ENCODE data around the gene ZNF705A. TPM values are rescaled to one million over a fixed set of nuclear protein-coding genes. Genes with fewer than 3 reads are reported as not detected.

The ZNF705A gene
- total and polyA plus RNA-seq, 10 of the 15 experiments (the other 5 are each of a cell fraction or from before 2014, with no cell fraction given), result 0.04 TPM; not detected in 9

DNA sequence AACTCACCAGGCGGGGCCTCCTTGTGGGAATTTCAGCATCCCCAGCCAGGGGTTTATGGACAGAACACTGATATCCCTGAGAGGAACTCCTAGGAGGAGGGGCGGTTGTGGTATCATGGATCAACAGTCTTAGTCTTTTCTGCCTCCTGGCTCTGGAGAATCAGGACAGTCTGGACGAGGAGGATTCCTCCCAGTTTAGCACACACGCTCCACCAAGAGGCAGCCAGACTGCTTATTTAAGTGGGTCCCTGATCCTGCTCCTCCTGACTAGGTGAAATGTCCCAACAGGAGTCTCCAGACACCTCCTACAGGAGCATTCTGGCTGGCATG lies 10.4 kb upstream of the ZNF705A start (continued):
- TF ChIP-seq, protein P1, sequence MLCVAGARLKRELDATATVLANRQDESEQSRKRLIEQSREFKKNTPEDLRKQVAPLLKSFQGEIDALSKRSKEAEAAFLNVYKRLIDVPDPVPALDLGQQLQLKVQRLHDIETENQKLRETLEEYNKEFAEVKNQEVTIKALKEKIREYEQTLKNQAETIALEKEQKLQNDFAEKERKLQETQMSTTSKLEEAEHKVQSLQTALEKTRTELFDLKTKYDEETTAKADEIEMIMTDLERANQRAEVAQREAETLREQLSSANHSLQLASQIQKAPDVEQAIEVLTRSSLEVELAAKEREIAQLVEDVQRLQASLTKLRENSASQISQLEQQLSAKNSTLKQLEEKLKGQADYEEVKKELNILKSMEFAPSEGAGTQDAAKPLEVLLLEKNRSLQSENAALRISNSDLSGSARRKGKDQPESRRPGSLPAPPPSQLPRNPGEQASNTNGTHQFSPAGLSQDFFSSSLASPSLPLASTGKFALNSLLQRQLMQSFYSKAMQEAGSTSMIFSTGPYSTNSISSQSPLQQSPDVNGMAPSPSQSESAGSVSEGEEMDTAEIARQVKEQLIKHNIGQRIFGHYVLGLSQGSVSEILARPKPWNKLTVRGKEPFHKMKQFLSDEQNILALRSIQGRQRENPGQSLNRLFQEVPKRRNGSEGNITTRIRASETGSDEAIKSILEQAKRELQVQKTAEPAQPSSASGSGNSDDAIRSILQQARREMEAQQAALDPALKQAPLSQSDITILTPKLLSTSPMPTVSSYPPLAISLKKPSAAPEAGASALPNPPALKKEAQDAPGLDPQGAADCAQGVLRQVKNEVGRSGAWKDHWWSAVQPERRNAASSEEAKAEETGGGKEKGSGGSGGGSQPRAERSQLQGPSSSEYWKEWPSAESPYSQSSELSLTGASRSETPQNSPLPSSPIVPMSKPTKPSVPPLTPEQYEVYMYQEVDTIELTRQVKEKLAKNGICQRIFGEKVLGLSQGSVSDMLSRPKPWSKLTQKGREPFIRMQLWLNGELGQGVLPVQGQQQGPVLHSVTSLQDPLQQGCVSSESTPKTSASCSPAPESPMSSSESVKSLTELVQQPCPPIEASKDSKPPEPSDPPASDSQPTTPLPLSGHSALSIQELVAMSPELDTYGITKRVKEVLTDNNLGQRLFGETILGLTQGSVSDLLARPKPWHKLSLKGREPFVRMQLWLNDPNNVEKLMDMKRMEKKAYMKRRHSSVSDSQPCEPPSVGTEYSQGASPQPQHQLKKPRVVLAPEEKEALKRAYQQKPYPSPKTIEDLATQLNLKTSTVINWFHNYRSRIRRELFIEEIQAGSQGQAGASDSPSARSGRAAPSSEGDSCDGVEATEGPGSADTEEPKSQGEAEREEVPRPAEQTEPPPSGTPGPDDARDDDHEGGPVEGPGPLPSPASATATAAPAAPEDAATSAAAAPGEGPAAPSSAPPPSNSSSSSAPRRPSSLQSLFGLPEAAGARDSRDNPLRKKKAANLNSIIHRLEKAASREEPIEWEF (IDR thresholded peaks at IDR 0.05; ENCODE audit: insufficient replicate concordance, low read depth, low read length), result no peak
- TF ChIP-seq, protein P2, sequence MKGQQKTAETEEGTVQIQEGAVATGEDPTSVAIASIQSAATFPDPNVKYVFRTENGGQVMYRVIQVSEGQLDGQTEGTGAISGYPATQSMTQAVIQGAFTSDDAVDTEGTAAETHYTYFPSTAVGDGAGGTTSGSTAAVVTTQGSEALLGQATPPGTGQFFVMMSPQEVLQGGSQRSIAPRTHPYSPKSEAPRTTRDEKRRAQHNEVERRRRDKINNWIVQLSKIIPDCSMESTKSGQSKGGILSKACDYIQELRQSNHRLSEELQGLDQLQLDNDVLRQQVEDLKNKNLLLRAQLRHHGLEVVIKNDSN (IDR thresholded peaks at IDR 0.05; ENCODE audit: borderline replicate concordance, extremely low read length, insufficient read depth, low read depth, low read length), result no peak
- TF ChIP-seq YY1 (IDR thresholded peaks at IDR 0.05; ENCODE audit: low read depth, low read length) (no peak), RB1 (IDR thresholded peaks at IDR 0.05; ENCODE audit: borderline replicate concordance) (no peak), JUNB (IDR thresholded peaks at IDR 0.05) (no peak), RFX5 (IDR thresholded peaks at IDR 0.05; ENCODE audit: low read depth, low read length) (no peak), KDM1A (IDR thresholded peaks at IDR 0.05; ENCODE audit: borderline replicate concordance) (no peak), SMC3 (IDR thresholded peaks at IDR 0.05; ENCODE audit: borderline replicate concordance, low read length) (no peak)

DNA sequence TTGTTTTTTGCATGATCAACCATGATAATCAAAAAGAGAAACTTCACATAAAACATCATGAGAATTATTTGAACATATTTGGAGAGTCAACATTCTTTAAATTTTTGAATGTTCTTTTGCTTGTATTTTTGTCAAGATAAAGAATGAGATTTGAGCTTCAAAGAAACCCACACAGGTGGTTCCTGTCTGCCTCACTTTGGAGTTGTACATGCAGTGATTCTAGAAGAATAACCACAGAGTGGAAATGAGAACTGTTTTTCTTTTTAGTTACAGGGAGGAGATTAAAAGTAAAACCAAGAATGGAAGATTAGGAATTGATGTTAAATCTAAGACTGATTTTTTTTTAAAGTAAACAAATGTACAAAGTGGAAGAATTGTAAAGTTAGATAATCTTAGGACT lies 2.3 kb upstream of the ZNF705A start:
- in situ Hi-C loops (cut with MboI), result no loop called here
- Histone ChIP-seq H3K36me3 (ENCODE audit: control insufficient read depth in 2 of 2, insufficient read depth in 2 of 2, low read length in 1 of 2) (no peaks in the 10 kb centered on the region), H3K4me1 (ENCODE audit: control insufficient read depth, insufficient read depth, low read length) (no peaks in the 10 kb centered on the region; the same call in 1 of the 2 replicates), H3K9me3 (replicated peaks; ENCODE audit: control insufficient read depth, insufficient read depth, low read length) (no peaks in the 10 kb centered on the region), H3K9ac (ENCODE audit: control insufficient read depth, insufficient read depth, low read length) (no peak overlapping the region), H3K79me2 (ENCODE audit: control insufficient read depth, insufficient read depth, low read length) (no peaks in the 10 kb centered on the region), H3K27ac (ENCODE audit: control insufficient read depth, insufficient read depth) (no peak overlapping the region), H4K20me1 (ENCODE audit: control insufficient read depth, insufficient read depth) (no peaks in the 10 kb centered on the region), H3K4me2 (ENCODE audit: control insufficient read depth, insufficient read depth) (no peak overlapping the region), H2AFZ (ENCODE audit: control insufficient read depth, low read depth, low read length) (no peak overlapping the region), H3K27me3 (replicated peaks in 1 of 2; ENCODE audit: control insufficient read depth in 2 of 2, insufficient read depth in 2 of 2, low read length in 1 of 2) (no peaks in the 10 kb centered on the region), H3K4me3 (no peak overlapping the region)
- ATAC-seq (no peak), DNase-seq (ENCODE audit: low read depth, low spot score) (no peak), FAIRE-seq (no peak)
- RAD21 ChIA-PET (ENCODE audit: unreplicated experiment), result no interaction called here
- POLR2A ChIA-PET, result no interaction called here
- intact Hi-C loops (cut with micrococcal nuclease; ENCODE audit: unreplicated experiment), result no loop called here
- no TSS peak for BruUV-seq (replicated peaks)
- SMC1A ChIA-PET (ENCODE audit: uncharacterized antibody, unreplicated experiment), result no interaction called here
- CTCF ChIA-PET, result interaction anchor here (0.6 to 1.4 kb wide), 2 partner anchors 45 to 77 kb away, joined by 3 to 4 read pairs; no protein-coding TSS in a partner anchor
- TF ChIP-seq, protein P3, sequence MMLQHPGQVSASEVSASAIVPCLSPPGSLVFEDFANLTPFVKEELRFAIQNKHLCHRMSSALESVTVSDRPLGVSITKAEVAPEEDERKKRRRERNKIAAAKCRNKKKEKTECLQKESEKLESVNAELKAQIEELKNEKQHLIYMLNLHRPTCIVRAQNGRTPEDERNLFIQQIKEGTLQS (IDR thresholded peaks at IDR 0.05; ENCODE audit: borderline replicate concordance, extremely low read depth, low read depth, low read length), result no peak
- TF ChIP-seq CBX3 (IDR thresholded peaks at IDR 0.05; ENCODE audit: borderline replicate concordance, low read depth), result no peak
- TF ChIP-seq, protein P1 (IDR thresholded peaks at IDR 0.05; ENCODE audit: insufficient replicate concordance, low read depth, low read length), result no peak

Data from GM12878 (cell line).